H7 (cell line): Measurements from ENCODE around the gene PDGFD. TPM values are rescaled to one million over a fixed set of nuclear protein-coding genes. Genes with fewer than 3 reads are reported as not detected.

Source experiments
- DNase-seq: peaks from one replicate; pipeline ENCODE4 v3.0.0; 2012
- H3K27me3 ChIP-seq: 2 replicates; pipeline ENCODE4 v1.6.0; 2011; ENCODE audit warnings: mild to moderate bottlenecking, low read length; ENCODE audit not compliant: control insufficient read depth, insufficient read depth
- H3K36me3 ChIP-seq: replicated peaks from 2 replicates; pipeline ENCODE4 v1.5.1; 2011; ENCODE audit warnings: low read length; ENCODE audit not compliant: control insufficient read depth, insufficient read depth
- H3K4me3 ChIP-seq: 2 replicates; pipeline ENCODE4 v1.5.1; 2011; ENCODE audit warnings: low read depth, mild to moderate bottlenecking, control low read depth, low read length, moderate library complexity; ENCODE audit not compliant: insufficient read depth
- total RNA-seq: library from RNA; depleted of rRNA; stranded (reverse); fragments of >200 nt; shearing (Covaris generic); gene quantifications from 2 replicates; pipeline ENCODE4 v1.2.3, GENCODE V29; 2014; rRNA removed

PDGFD gene
- total RNA-seq, 1 experiment from 2014 or later, result 4.0 TPM

DNA sequence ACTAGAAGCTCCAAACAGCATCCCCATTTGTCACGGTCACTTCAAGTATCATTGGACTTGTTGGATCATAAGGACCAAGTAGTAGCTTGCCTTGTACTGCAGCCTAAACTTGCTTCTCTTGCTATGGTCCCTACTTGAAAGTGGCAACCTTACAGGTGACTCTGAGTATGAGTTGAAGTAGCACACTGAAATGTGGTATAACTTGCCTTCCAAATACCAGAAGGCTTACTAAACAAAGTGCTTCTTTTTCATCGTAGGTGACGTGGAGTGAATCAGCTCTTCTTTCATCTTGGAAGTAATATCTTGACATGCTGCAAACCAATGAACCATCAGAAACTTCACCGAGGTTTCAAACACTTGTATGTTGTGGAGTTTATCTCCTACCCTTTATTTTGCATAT is 296.5 kb downstream of the PDGFD start:
- Histone ChIP-seq H3K27me3 (no peaks in the 10 kb centered on the region), H3K36me3 (no peaks in the 10 kb centered on the region), H3K4me3 (no peak overlapping the region)
- no peak for DNase-seq

DNA sequence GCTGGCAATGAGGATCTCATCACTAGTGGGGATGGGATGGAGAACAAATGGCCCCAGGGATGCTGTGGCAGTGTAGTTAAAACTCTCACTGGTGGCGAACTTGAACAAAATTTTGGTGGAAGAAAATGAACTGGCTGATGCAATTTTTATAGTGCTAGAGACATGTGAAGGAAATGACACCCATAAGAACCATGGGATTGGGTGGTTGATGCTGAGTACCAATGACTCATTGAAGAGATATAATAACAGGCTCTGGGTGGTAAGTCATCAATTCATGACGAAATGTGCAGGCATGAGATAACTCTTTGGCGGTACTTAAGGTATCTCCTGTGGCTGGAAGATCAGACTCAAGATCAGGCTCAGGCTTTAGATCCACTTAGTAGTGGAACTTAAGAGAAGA is 300.4 kb downstream of the PDGFD start:
- DNase-seq, result no peak
- Histone ChIP-seq H3K4me3 (no peak overlapping the region), H3K36me3 (no peaks in the 10 kb centered on the region), H3K27me3 (no peaks in the 10 kb centered on the region)

DNA sequence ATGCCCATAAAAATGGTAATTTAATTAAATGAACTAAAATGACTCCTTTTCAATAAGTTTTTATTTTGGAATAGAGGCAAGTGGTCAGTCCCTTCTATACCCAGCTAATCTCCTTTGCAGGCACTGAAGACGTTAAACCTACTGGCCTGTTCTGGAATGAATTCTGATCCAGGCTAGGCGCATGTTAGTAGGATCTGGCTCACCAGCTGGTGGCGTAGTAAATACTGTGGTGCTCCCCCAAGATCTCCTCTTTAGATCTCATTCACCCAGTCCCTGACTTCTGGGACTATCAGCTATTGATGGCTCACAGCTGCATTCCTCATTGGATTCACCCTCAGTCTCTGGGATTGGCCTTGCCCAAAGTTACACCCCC is 301.2 kb downstream of the PDGFD start:
- Histone ChIP-seq H3K36me3 (no peaks in the 10 kb centered on the region), H3K27me3 (no peaks in the 10 kb centered on the region), H3K4me3 (no peak overlapping the region)
- peak; percentile 22 for DNase-seq

DNA sequence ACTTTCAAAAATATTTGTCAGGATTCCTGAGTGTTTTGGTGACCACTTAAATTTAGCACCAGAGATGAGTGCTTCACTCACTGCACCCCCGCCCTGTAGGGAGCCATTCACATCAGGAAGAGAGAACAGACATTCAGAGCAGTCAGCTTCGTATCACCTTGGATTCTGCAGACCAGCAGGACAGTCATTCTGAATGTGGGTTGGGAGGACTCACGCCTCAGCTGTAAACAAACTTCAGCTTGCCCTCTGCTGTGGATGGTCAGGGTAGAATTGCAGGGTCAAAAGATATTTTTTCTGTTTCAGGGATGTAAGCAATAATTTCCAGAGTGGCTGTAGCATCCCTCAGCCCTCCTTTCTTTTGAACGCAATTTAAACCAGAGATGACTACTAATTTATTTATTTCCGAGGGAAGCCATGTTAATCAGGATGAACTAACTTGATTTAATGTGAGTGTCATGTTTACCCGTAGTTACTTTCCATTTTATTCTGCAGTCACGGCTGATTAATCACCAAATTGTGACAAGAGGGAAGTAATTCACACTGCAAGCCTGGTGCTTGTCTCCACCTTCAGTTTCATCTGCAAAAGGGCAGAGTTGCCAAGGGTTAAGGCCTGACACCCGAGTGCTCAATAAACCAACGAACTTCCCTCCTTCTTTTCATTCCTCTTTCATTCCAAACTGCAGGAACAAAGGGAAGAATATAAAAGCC is 301.7 kb downstream of the PDGFD start:
- H3K36me3 ChIP-seq, result no peaks in the 10 kb centered on the region
- H3K27me3 ChIP-seq, result no peaks in the 10 kb centered on the region
- H3K4me3 ChIP-seq, result no peak overlapping the region
- no peak for DNase-seq

Other genes starting within 250 kb of the PDGFD start
- not detected in 2 replicates for gene DDI1, start 127.5 kb downstream of the PDGFD start, total RNA-seq